Measurements from ENCODE around the gene RRAGD.

- TF ChIP-seq, protein P1, sequence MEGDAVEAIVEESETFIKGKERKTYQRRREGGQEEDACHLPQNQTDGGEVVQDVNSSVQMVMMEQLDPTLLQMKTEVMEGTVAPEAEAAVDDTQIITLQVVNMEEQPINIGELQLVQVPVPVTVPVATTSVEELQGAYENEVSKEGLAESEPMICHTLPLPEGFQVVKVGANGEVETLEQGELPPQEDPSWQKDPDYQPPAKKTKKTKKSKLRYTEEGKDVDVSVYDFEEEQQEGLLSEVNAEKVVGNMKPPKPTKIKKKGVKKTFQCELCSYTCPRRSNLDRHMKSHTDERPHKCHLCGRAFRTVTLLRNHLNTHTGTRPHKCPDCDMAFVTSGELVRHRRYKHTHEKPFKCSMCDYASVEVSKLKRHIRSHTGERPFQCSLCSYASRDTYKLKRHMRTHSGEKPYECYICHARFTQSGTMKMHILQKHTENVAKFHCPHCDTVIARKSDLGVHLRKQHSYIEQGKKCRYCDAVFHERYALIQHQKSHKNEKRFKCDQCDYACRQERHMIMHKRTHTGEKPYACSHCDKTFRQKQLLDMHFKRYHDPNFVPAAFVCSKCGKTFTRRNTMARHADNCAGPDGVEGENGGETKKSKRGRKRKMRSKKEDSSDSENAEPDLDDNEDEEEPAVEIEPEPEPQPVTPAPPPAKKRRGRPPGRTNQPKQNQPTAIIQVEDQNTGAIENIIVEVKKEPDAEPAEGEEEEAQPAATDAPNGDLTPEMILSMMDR (conservative IDR thresholded peaks at IDR 0.05; ENCODE audit: low read length), result no peak
- TF ChIP-seq EZH2phosphoT487 (IDR thresholded peaks at IDR 0.05; ENCODE audit: borderline replicate concordance), result no peak
These were observed 19.2 kb downstream of the RRAGD start for GRCh38 chr6:89392823-89393222.
